Stimulated activated CD8-positive, alpha-beta memory T cell treated with anti-CD3 and anti-CD28 coated beads, Interleukin-2, amount 100 ng/mL, for 1 hour (primary cell): ENCODE results near the gene NEDD9.

Experiments used
- DNase-seq, 2 donors: peaks; one replicate each; pipeline ENCODE4 v3.0.0-alpha.2; 2020; ENCODE audit warnings: low read depth in 2 of 2

NEDD9 gene

DNA sequence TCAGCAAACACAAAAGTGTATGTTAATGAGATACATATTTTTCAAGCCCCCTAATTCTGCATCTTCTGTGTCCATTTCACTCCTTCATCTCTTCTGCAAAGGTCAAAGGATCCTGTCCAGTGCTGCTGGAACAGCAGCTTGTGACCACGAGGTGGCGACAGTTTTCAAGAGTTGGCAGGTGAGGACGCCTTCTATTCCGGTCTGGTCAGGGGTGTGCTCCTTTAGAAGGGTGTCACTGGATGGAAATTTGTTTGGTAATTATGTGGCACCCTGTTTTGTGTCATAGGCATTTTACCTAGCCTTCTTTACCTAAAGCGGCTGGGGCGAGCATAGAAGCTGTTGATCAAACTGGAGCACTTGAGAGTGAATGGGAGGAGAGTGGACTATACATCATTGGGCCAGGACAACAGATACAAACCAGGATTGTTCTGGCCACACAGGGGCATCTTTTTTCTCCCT is 88.0 kb downstream of the NEDD9 start:
- DNase-seq: peak; percentile 39 to 40

DNA sequence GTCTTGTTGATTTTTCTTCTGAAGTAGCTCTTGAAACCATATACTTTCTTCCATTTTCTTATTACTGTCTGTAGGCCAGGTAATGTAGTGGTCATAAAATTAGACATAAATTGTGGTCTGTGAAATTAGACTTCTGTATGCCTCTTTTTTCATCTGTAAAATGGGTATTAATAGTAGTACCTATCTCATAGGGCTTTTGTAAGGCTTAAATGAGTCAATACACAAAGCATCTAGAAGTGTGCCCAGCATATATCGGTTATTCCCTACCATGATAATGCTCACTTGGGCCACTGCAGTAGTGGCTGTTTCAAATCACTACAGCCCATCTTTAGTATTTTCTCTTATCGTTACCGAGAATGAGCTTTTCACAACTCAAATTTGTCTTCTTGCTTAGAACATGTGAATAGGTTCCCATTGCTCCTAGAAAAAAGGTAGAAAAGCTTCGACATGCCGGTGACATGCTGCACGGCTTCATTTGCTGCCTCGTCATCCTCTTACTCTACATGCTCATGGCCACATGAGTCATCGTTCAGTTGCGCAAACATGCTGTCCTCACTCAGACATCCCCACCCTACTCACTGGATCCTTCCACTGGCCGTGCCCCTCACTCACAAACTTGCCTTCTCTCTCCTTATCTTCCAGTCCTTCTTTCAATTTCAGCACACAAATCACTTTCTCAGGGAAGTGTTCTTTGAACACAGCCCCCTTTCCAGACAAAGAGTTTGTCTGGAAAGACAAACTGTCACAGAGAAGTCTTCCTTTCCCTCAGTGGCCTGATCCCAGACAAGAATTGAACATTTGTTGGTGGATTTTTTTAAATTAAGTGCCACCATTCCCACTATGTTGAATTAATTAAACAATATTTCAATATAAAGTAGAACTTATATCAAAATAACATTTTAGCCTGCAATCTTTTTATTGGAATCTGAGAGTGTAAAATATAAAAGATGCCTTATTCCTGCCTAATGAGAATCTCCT is 88.8 kb downstream of the NEDD9 start:
- no peak for DNase-seq

DNA sequence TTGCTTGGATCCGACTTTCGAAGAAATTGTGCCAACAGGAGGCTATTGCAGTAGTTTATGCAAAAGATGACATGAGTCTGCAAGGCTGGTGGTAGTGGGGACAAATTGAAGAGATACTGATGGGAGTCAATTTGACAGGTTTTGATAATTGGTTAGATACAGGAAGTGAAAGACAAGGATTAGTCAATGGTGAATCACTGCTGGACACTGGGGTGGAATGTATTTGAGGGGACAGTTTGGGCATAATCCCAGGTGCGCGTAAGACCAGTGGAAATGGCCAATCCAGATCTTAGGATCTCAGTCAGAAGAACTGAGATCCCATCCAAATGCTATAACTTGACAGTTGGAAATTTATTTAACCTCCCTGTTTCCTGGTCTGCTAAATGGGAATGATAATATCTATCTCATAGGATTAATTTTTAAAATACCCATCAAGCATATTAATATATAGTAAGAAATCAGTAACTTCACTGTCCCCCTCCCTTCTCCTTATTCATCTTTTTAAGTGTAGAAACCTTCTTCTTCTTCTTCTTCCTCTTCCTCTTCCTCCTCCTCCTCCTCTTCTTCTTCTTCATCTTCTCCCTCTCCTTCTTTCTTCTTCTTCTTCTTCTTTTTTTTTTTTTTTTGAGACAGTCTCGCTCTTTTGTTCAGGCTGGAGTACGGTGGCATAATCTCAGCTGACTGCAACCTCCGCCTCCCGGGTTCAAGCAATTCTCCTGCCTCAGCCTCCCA is 90.0 kb downstream of the NEDD9 start:
- no peak for DNase-seq

DNA sequence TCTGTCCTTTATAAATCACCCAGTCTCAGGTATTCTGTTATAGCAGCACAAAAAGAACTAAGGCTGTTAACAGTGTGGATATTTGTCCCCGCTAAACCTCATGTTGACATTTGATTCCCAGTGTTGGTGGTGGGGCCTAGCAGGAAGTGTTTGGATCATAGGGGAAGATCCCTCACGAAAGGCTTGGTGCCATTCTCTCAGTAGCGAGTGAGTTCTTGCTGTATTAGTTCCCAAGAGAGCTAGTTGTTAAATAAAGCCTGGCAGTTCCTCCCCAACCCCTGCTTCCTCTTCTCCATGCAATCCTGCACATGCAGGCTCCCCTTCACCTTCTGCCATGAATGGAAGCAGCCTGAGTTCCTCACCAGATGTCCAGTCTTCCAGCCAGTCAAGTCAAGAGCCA is 91.2 kb downstream of the NEDD9 start:
- DNase-seq: no peak

DNA sequence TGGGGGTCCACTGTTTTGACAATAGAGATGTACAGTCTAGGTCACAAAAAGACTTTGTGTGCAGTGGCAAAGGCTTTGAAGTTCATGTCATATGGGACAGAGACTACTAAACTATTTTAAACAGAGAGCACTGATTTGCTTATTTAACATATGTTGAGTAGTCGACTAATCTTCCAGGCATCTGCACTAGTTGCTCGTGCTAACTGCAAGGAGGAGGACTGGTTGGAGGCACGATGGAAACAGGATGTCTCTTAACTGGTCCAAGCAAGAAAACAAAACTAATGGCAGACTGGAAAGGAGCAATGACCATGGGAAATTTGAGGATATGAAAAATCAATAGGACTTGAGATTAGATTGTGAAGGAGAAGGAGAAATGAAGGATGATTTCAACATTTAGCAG is 92.4 kb downstream of the NEDD9 start:
- no peak for DNase-seq

DNA sequence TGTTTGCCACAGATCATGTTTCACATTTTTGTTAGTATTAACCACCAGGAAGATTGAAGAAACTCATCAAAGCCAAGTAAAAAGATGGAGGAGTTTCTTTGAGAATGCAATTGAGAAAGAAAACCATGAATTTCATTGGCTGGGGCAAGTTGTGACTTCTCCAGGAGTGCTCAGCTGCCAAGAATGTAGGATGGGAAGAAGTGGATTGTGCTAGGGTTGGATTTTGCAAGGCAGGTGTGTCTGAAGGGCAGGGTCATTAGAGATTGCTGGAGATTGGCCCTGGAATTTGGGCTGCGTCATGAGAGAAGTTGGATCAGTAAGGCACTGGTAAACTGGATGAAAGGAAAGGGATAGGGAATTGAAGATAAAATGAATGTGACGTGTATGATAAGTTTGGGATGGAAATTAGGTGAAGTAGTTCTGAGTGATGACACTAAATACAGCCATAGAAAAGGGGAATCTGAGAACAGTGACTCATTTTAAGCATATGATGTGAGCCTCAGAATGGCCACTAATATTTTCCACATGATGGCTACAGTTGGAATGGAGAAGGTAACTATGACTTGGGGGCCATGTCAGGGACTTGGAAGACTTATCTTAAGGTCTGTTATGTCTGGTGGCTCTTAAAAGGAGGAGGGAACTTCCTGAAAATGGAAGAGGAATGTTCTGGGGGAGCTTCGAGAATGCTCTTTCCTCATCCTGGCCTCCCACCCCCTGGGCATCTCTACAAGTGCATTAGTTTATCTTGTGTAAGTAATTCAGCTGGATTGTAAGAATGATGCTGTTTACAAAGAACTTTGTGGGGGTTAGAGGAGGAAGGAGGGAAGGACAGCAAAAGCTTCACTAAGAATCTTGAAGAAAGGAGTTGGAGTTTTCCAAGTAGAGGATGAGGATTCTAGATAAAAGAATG is 93.2 kb downstream of the NEDD9 start:
- DNase-seq: no peak

DNA sequence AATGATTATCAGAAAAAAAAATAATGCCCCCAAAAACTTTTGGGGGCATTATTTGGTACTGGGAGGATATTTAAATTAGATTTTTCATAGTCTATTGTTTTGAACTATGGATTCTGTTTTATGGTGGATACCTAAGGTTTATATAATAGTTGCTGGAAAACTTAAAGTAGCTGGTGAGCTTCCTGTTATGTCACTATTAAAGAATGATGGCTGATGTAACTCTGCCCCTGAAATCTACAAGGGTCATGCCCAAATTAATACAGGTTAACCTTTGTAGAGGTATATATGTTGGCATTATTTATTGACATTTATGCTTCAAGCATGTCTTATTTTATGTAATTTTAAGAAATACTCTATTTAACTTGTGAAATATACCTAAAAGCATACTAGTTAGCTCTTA is 95.7 kb downstream of the NEDD9 start:
- no peak for DNase-seq
